GM19239 (cell line): ENCODE measurements around the gene FAF1.

Experiments used
- DNase-seq: peaks from one replicate; pipeline ENCODE4 v3.0.0; 2011; ENCODE audit warnings: low spot score; ENCODE audit not compliant: insufficient read length
- FAIRE-seq: peaks from 2 replicates; lab custom pipeline; 2011; peaks lifted over from hg19 to GRCh38; lab: Jason Lieb, UNC

Gene FAF1

GRCh38 chr1:50415235-50416149 lies 544.6 kb downstream of the FAF1 start:
- FAIRE-seq (no peak), DNase-seq (no peak)

GRCh38 chr1:50414853-50415234 lies 545.2 kb downstream of the FAF1 start:
- DNase-seq (no peak), FAIRE-seq (no peak)

- FAIRE-seq (no peak), DNase-seq (no peak)
These were observed 547.1 kb downstream of the FAF1 start for GRCh38 chr1:50412813-50413476.

- no peak for FAIRE-seq
- DNase-seq, result no peak
These were observed 554.3 kb downstream of the FAF1 start for GRCh38 chr1:50405814-50406213.

GRCh38 chr1:50393522-50394120 lies 566.4 kb downstream of the FAF1 start:
- no peak for FAIRE-seq
- no peak for DNase-seq
